IMR-90 (cell line): ENCODE measurements around the gene LINS1. TPM values are rescaled to one million over a fixed set of nuclear protein-coding genes. Genes with fewer than 3 reads are reported as not detected.

Experiments used
- ATAC-seq: fragments of 200-7000 bp; cut with Tn5 transposase; 2 replicates; pipeline ENCODE4 v1.9.1; 2020; ENCODE audit warnings: low read depth, mild to moderate bottlenecking, moderate library complexity
- BruUV-seq: library from RNA; stranded (reverse); fragments of 400-500 nt; replicated peaks from 2 replicates; lab custom pipeline; 2021; lab: Mats Ljungman, UMichigan
- CTCF ChIA-PET: fragments of 300-600 bp; formaldehyde crosslinking; extraction: SDS; loops from one replicate; lab custom pipeline; 2021; ENCODE audit warnings: antibody characterized with exemption; lab: Yijun Ruan, JAX
- POLR2A ChIA-PET: fragments of 300-600 bp; sonication (Branson Sonifier 250); formaldehyde crosslinking; loops from one replicate; lab custom pipeline; 2022; ENCODE audit warnings: antibody characterized with exemption; ENCODE audit not compliant: unreplicated experiment; lab: Charles Lee
- DNase-seq: peaks from one replicate; pipeline ENCODE4 v3.0.0; 2013
- H2AFZ ChIP-seq: replicated peaks from 2 replicates; pipeline ENCODE3; 2013; ENCODE audit warnings: low read length, mild to moderate bottlenecking; ENCODE audit not compliant: poor library complexity
- H2AK5ac ChIP-seq: 2 replicates; pipeline ENCODE4 v1.6.1; 2013; ENCODE audit warnings: low read depth, low read length, inconsistent platforms
- H2AK9ac ChIP-seq: replicated peaks from 2 replicates; pipeline ENCODE3; 2013; ENCODE audit warnings: mild to moderate bottlenecking, low read depth, low read length, moderate library complexity; ENCODE audit not compliant: poor library complexity
- H2BK120ac ChIP-seq: 2 replicates; pipeline ENCODE4 v1.6.1; 2013; ENCODE audit warnings: low read depth, low read length, inconsistent platforms
- H2BK15ac ChIP-seq: 3 replicates; pipeline ENCODE4 v1.6.1; 2013; ENCODE audit warnings: low read depth, low read length, inconsistent platforms
- H2BK20ac ChIP-seq: 2 replicates; pipeline ENCODE4 v1.6.1; 2013; ENCODE audit warnings: low read depth, mild to moderate bottlenecking, inconsistent platforms, low read length, moderate library complexity
- H2BK5ac ChIP-seq: 2 replicates; pipeline ENCODE4 v1.6.1; 2013; ENCODE audit warnings: mild to moderate bottlenecking, low read depth, low read length, inconsistent platforms; ENCODE audit not compliant: poor library complexity, severe bottlenecking
- H3K14ac ChIP-seq: replicated peaks from 2 replicates; pipeline ENCODE4 v1.6.1; 2013; ENCODE audit warnings: low read depth, low read length, inconsistent platforms
- H3K18ac ChIP-seq: 2 replicates; pipeline ENCODE4 v1.6.1; 2013; ENCODE audit warnings: low read depth, low read length, control low read depth
- H3K23ac ChIP-seq: 2 replicates; pipeline ENCODE4 v1.6.1; 2013; ENCODE audit warnings: low read depth, low read length, inconsistent platforms
- H3K27ac ChIP-seq: 2 replicates; pipeline ENCODE4 v1.5.1; 2013; ENCODE audit warnings: mild to moderate bottlenecking, control low read depth, low read length; ENCODE audit not compliant: insufficient read depth
- H3K27me3 ChIP-seq: 2 replicates; pipeline ENCODE4 v1.6.1; 2013; ENCODE audit warnings: low read length; ENCODE audit not compliant: control insufficient read depth, insufficient read depth
- H3K36me3 ChIP-seq: 2 replicates; pipeline ENCODE4 v1.6.1; 2013; ENCODE audit warnings: low read length, mixed read lengths; ENCODE audit not compliant: control insufficient read depth, insufficient read depth
- H3K4ac ChIP-seq: 2 replicates; pipeline ENCODE4 v1.6.1; 2013; ENCODE audit warnings: low read depth, low read length, inconsistent platforms
- H3K4me1 ChIP-seq: 2 replicates; pipeline ENCODE4 v1.6.1; 2013; ENCODE audit warnings: low read length, mixed read lengths; ENCODE audit not compliant: control insufficient read depth, insufficient read depth
- H3K4me2 ChIP-seq: 2 replicates; pipeline ENCODE4 v1.6.1; 2013; ENCODE audit warnings: low read depth, mild to moderate bottlenecking, control low read depth, low read length, moderate library complexity
- H3K4me3 ChIP-seq: 2 replicates; pipeline ENCODE4 v1.5.1; 2013; ENCODE audit warnings: low read depth, mild to moderate bottlenecking, control low read depth, low read length, moderate library complexity; ENCODE audit not compliant: insufficient read depth
- H3K56ac ChIP-seq: 2 replicates; pipeline ENCODE4 v1.6.1; 2013; ENCODE audit warnings: low read length, inconsistent platforms; ENCODE audit not compliant: insufficient read depth; ENCODE audit errors: extremely low read depth
- H3K79me1 ChIP-seq, 2 experiments: 2 replicates each; pipeline ENCODE4 v1.6.1; 2013; ENCODE audit warnings: low read length in 2 of 2, inconsistent platforms in 1 of 2, low read depth in 1 of 2
- H3K9ac ChIP-seq: 2 replicates; pipeline ENCODE4 v1.6.1; 2013; ENCODE audit warnings: low read depth, low read length, control low read depth
- H3K9me1 ChIP-seq: 2 replicates; pipeline ENCODE4 v1.6.1; 2013; ENCODE audit warnings: low read length, inconsistent platforms; ENCODE audit not compliant: insufficient read depth
- H3K9me3 ChIP-seq: 2 replicates; pipeline ENCODE4 v1.6.1; 2013; ENCODE audit warnings: low read length; ENCODE audit not compliant: control insufficient read depth, insufficient read depth
- H4K20me1 ChIP-seq: 2 replicates; pipeline ENCODE4 v1.6.1; 2013; ENCODE audit warnings: low read length, inconsistent platforms; ENCODE audit not compliant: insufficient read depth
- H4K5ac ChIP-seq: 2 replicates; pipeline ENCODE4 v1.6.1; 2013; ENCODE audit warnings: mild to moderate bottlenecking, low read depth, low read length, control low read depth
- H4K8ac ChIP-seq, 2 experiments: 2 replicates each; pipeline ENCODE4 v1.6.1; 2013; ENCODE audit warnings: low read depth in 2 of 2, low read length in 2 of 2, control low read depth in 1 of 2, inconsistent platforms in 1 of 2
- H4K91ac ChIP-seq: 2 replicates; pipeline ENCODE4 v1.6.1; 2013; ENCODE audit warnings: low read depth, low read length, inconsistent platforms; ENCODE audit not compliant: insufficient read depth
- BHLHE40 ChIP-seq: fragments of 150-350 bp; IDR thresholded peaks from 2 replicates; pipeline ENCODE4 v1.6.1; 2016; ENCODE audit warnings: mild to moderate bottlenecking, low read depth, low read length
- CEBPB ChIP-seq: IDR thresholded peaks from 2 replicates; pipeline ENCODE4 v1.6.1; 2012; ENCODE audit warnings: low read depth, low read length, improper control_type of control experiment
- CHD1 ChIP-seq: IDR thresholded peaks from 2 replicates; pipeline ENCODE4 v1.6.1; 2012; ENCODE audit warnings: low read depth, low read length, improper control_type of control experiment
- ELK1 ChIP-seq: fragments of 150-350 bp; IDR thresholded peaks from 2 replicates; pipeline ENCODE4 v1.6.1; 2016; ENCODE audit warnings: low read depth, mild to moderate bottlenecking, low read length, moderate library complexity, borderline replicate concordance
- FOS ChIP-seq: fragments of 150-350 bp; IDR thresholded peaks from 2 replicates; pipeline ENCODE4 v1.6.1; 2016; ENCODE audit warnings: low read depth, low read length
- MAFK ChIP-seq: IDR thresholded peaks from 2 replicates; pipeline ENCODE4 v1.6.1; 2012; ENCODE audit warnings: low read depth, low read length, improper control_type of control experiment
- MXI1 ChIP-seq: IDR thresholded peaks from 2 replicates; pipeline ENCODE4 v1.6.1; 2012; ENCODE audit warnings: low read depth, mild to moderate bottlenecking, low read length, moderate library complexity, borderline replicate concordance
- NFE2L2 ChIP-seq: fragments of 150-350 bp; IDR thresholded peaks from 2 replicates; pipeline ENCODE4 v1.6.1; 2016; ENCODE audit warnings: low read depth, mild to moderate bottlenecking, low read length
- POLR2A ChIP-seq: IDR thresholded peaks from 2 replicates; pipeline ENCODE4 v1.6.1; 2012; ENCODE audit warnings: mild to moderate bottlenecking, low read depth, low read length
- RAD21 ChIP-seq: IDR thresholded peaks from 2 replicates; pipeline ENCODE4 v1.6.1; 2012; ENCODE audit warnings: low read length, improper control_type of control experiment
- RCOR1 ChIP-seq: IDR thresholded peaks from 2 replicates; pipeline ENCODE4 v1.6.1; 2012; ENCODE audit warnings: mild to moderate bottlenecking, low read length, improper control_type of control experiment; ENCODE audit not compliant: insufficient replicate concordance
- RFX5 ChIP-seq: IDR thresholded peaks from 2 replicates; pipeline ENCODE4 v1.8.0; 2012; ENCODE audit warnings: low read depth, mild to moderate bottlenecking, low read length, moderate library complexity
- USF2 ChIP-seq: fragments of 150-350 bp; IDR thresholded peaks from 2 replicates; pipeline ENCODE4 v1.6.1; 2017; ENCODE audit warnings: mild to moderate bottlenecking, antibody characterized with exemption, low read length, low read depth
- WGBS, 2 experiments: methylation state at CpG; one replicate each; pipeline versions ENCODE4 v1.1.5 to v1.1.7; 2013; ENCODE audit warnings: missing lambda C conversion rate in 2 of 2; ENCODE audit not compliant: insufficient read length in 1 of 2; ENCODE audit errors: extremely low coverage in 2 of 2; 5-methylcytosine and 5-hydroxymethylcytosine counted together
- dilution Hi-C: fragments of 300-500 bp; cut with HindIII; formaldehyde crosslinking; loops from one replicate; pipeline ENCODE4 v1.14.3; 2018; ENCODE audit warnings: low sequenced_read_pairs; ENCODE audit not compliant: unreplicated experiment
- in situ Hi-C: fragments of 300-500 bp; cut with MboI; formaldehyde crosslinking; loops from 3 replicates; pipeline ENCODE4 v1.14.3; 2019; ENCODE audit warnings: low sequenced_read_pairs, inconsistent platforms, mixed read lengths
- intact Hi-C: fragments of 100-400 bp; cut with micrococcal nuclease; formaldehyde crosslinking; loops from 2 replicates; pipeline ENCODE4 v1.10.0; 2022
- polyA plus RNA-seq, 3 experiments: library from polyadenylated mRNA; depleted of rRNA; stranded (reverse); fragments of >200 nt; gene quantifications; 2 replicates each; pipeline ENCODE4 v1.2.3, GENCODE V29; 2012; ENCODE audit warnings: low replicate concordance in 1 of 3
- total RNA-seq: library from RNA; depleted of rRNA; stranded (reverse); fragments of >200 nt; gene quantifications from 2 replicates; pipeline ENCODE4 v1.2.3, GENCODE V29; 2012

The LINS1 gene
- total and polyA plus RNA-seq, 2 of the 4 experiments (the other 2 are of a cell fraction) = 6.9 to 10.6 TPM

GRCh38 chr15:100591835-100592234 lies 10.1 kb downstream of the LINS1 start:
- CTCF ChIA-PET = no interaction called here
- WGBS, 2 experiments = no CpG with 5 or more reads among the region's 2 CpGs
- Histone ChIP-seq H3K27me3 (no peaks in the 10 kb centered on the region), H3K79me1 (peaks cover 17 to 32% of the 10 kb centered on the region in 2 experiments), H3K9me3 (peaks cover 6% of the 10 kb centered on the region), H2AFZ (no peak overlapping the region), H3K4ac (no peak overlapping the region), H3K18ac (no peak overlapping the region), H2BK120ac (no peak overlapping the region), H2BK20ac (no peak overlapping the region), H2AK5ac (no peak overlapping the region), H2BK5ac (no peak overlapping the region), H2BK15ac (no peak overlapping the region), H3K36me3 (no peaks in the 10 kb centered on the region), H3K4me2 (no peak overlapping the region), H3K4me3 (no peak overlapping the region), H4K20me1 (peaks cover 28% of the 10 kb centered on the region; the same call in 1 of the 2 replicates), H3K14ac (no peak overlapping the region), H3K27ac (no peak overlapping the region), H3K4me1 (peaks cover 2% of the 10 kb centered on the region; the same call in 1 of the 2 replicates), H4K8ac (no peak overlapping the region), H4K91ac (no peak overlapping the region), H3K56ac (no peak overlapping the region), H2AK9ac (no peak overlapping the region), H3K23ac (no peak overlapping the region), H3K9me1 (no peaks in the 10 kb centered on the region), H4K5ac (no peak overlapping the region), H3K9ac (no peak overlapping the region)
- DNase-seq (no peak), ATAC-seq (no peak)
- TF ChIP-seq BHLHE40 (no peak), CEBPB (no peak), ELK1 (no peak), USF2 (no peak), RFX5 (no peak), MAFK (no peak), RAD21 (no peak), RCOR1 (no peak), MXI1 (no peak), FOS (no peak), CHD1 (no peak), NFE2L2 (no peak), POLR2A (no peak)
- no TSS peak for BruUV-seq
- dilution Hi-C loops (no loop called here), in situ Hi-C loops (loop anchor here (25.0 kb wide), 1 partner anchor 1330 kb away; the partner anchor contains the start of gene LRRC28), intact Hi-C loops (no loop called here)
- POLR2A ChIA-PET = no interaction called here
